ENCODE data around the gene DYSF.

The DYSF gene

DNA sequence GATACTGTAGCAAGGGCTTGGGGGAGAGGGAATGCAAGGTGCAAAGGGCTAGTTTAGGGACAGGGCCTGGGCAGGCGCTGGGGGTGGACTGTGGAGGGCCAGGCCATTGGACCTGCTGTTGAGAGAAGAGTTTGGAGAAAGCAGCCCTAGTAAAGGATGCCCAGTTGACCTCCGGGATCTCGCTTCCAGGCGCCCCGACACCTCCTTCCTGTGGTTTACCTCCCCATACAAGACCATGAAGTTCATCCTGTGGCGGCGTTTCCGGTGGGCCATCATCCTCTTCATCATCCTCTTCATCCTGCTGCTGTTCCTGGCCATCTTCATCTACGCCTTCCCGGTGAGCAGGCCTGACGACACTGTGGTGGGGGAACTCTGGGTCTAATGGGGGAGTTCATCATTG lies 229.0 kb downstream of the DYSF start:
- DNase-seq, result no peak

DNA sequence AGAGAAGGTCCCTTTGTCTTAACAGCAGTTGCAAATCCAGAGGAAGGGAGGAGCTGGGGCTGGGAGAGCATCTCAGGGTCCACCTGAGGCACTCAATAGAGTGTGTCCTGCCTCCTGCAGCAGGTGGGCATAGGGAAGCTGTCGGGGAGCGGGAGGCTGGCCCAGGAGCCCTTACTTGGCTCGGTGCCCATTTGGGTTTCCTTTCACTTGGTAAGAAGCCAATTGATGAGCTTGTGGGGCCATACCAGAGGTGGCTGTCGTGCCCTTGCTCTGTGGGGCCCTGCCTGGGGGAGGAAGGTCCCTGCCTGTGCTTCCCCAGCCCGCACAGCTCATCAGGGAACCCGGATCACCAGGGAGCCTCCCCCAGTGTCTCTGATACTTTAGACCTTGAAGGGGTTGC lies 229.7 kb downstream of the DYSF start:
- DNase-seq, result no peak

- no peak for DNase-seq
These were observed 230.3 kb downstream of the DYSF start for GRCh38 chr2:71683666-71684065.

DNA sequence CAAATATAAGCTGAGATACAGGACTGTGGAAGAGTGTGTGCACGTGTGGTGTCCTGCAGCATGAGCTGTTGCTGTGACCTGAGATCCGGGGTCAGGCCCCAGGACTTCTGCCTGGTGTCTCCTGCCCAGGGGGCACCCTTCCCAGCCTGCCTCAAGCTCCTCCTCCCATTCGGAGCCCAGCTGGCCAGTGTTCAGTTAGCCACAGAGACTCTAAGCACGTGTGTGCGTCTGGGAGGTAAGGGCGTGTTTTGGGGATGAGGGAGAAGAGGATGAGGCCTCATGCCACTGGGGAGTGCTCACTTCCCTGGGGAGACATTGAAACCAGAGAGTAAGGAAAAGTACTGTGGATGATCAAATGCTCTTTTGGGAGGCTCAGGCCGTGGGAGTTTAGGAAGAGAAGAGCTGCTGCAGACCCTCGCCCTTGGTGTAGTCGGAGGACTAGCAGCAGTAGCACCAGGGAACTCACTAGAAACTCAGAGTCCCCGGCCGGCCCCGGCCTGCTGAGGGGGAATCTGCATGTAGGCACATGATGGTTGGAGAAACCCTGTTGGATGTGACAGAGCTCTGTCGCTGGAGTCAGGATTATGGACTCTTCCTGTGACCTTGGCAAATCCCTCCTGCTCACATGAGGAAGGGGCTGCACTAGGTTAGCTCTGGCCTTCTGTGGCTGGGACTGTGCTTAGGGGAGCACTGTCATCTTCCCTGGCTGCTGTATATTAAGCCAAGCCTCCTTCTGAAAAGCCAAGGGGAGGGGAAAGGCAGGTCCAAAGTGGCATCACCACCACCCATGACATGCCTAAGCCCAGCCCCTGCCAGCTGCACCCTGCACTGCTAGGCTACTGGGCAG lies 231.1 kb downstream of the DYSF start:
- DNase-seq, result no peak

DNA sequence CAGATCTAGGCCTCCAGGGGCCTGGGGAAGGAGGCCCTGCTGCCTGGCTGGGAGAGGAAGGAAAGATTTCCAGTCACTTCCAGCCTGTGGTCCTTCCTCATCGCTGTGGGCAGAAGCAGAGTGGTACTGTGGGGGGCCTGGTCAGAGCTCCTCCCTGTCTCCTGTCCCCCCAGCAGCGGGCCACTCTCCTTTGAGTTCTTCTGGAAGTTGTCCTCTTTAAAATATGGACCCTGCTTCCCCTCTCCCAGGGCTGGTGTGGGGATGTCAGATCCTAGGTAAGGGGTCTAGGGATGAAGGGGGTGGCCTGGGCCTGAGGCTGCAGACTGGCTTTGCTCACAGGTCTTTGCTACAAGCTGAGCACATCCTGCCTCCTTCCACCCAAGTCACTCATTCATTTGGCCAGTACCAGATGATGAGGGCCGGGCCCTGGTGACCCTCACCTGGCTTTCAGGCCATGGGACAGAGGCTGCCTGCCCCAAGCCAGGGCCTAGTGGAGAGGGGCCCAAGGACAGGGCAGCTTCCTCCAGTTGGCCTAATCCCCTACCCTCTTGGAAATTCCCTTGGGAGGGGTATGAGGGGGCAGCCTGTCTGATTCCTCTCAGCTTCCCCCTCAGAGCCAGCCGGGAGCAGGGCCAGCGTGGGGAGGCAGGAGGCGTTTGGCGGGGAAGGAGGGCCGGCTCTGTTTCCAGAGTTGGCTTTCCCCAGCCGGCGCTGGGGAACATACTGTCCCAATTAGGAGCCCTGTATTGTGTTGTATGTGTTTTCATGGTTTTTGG lies 231.9 kb downstream of the DYSF start:
- DNase-seq, result no peak

DNA sequence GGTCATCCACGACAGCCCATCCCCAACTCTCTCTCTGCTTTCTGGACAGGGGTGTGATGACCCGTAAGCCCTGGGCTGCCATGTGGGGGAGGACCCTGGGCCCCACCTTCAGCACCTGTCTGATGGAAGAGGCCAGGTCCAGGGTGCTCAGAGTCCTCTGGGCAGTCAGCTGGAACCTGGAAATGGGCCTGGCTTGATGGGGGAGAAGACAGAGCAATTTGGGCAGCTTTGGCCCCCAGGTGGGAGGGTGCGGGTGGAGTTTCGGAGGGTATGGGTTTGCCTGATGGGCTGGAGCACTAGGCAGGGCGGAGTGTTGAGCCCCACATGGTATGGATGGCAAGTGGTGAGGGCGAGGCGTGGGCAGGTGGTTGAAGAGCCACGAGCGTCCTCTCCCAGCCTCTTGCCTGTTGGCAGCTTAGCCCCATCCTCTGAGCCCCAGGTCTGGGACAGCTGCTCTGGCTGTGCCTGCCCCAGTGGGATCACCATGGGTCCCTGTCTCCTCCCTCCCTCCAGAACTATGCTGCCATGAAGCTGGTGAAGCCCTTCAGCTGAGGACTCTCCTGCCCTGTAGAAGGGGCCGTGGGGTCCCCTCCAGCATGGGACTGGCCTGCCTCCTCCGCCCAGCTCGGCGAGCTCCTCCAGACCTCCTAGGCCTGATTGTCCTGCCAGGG lies 232.7 kb downstream of the DYSF start:
- DNase-seq, result no peak

DNA sequence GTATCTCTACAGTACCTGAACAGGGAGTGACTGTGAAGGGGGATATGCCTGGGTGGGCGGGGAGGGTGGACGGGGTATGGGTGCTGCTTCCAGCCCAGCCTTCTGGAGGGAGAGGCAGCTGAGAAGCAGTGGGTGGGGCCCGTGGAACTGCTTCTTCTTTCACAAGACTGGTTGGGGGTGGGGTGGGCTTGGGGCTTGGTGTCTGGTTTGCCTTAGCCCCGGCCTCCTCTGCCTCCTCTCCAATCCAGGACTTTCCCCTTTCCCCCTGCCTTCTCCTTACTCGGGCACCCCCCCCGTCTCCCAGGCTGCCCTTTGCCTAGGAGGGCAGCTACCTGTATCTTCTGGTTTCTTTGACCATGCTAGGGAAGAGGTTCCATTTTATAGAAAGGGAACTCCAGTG lies 233.4 kb downstream of the DYSF start:
- DNase-seq, result no peak

DNA sequence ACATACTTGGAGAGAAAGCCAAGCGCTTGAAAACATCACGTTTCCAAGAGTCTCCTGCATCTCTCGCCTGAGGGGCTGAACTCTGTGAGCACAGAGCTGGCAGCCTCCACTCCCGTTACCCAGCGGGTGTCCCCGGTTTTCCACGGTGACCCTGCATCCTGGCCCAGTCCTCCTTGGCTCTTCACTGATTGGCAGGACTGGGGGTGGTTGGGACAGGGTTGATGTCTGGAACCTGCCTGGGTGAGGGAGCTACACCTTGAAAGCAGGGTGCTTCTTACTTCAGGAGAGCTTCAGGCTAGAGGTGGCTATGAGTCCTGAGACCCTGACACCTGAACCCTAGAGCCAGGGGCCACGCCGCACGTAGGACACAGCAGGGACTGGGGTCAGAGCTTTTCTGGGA lies 234.1 kb downstream of the DYSF start:
- no peak for DNase-seq

DNA sequence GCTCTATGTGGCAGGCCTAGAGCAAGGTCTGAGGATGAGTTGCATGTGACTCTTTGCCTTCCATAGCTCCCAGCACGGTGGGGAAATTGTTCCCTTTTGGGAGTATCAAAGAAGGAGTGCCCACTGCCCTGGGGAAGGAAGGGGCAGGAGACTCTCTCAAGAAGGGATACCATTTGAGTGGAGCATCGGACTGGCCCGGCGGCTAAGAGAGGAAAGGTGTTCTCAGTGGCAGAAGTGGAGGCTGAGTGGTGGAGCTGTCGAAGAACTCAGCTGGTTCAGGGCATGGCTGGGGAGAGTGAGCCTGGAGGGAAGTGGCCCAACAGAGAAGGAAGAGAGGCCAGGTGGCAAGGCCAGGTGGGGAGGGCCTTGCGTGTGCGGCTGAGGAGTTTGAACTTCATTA lies 235.2 kb downstream of the DYSF start:
- no peak for DNase-seq

DNA sequence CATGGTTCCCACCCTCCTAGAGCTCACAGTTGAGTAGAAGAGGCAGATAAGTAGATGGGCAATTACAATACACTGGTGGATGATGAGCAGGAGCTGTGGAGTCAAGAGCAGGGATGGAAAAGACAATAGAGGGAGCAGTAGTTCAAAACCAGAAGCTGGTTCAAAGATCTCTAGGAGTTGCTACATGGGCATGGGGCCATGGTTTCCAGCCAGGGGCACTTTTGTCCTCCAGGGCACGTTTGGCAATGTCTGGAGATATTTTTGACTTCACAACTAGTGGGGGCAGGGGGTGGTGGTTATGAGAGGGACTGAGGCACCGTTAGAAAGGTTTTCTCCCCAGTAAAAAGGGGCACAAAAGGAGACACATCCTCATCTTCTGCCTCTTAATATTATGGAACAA lies 236.0 kb downstream of the DYSF start:
- no peak for DNase-seq

- no peak for DNase-seq
These were observed 236.8 kb downstream of the DYSF start for GRCh38 chr2:71689968-71690834.

DNA sequence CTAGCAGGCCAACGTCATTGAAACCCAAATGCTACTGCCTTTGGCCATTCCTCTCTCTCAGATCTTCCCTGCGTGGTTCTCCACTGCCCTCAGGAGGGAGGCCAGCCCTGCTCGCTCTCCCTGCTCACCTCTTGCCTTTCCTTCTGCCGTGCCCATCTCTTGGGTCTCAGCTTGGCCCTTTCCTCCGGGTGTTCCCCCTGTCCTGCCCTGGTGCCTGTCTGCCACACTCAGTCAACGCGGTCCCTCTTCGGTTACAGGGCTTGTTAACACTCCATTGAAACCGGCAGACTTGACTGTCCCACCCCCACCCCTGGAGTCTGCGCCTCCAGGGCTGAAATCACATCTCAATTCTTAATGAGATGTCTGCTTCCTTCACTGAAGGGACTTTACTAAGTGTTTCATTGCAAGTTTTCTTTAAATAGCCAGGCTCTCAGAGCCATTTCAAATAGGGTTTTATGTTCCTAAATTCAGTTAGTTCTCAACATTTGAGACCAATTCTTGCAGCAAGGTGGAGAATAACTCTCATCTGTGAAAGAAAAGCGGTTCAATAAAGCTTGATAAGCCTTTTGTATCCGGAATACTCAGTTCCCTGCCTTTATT lies 237.6 kb downstream of the DYSF start:
- DNase-seq, result no peak

- DNase-seq, result no peak
These were observed 238.5 kb downstream of the DYSF start for GRCh38 chr2:71691747-71692441.

DNA sequence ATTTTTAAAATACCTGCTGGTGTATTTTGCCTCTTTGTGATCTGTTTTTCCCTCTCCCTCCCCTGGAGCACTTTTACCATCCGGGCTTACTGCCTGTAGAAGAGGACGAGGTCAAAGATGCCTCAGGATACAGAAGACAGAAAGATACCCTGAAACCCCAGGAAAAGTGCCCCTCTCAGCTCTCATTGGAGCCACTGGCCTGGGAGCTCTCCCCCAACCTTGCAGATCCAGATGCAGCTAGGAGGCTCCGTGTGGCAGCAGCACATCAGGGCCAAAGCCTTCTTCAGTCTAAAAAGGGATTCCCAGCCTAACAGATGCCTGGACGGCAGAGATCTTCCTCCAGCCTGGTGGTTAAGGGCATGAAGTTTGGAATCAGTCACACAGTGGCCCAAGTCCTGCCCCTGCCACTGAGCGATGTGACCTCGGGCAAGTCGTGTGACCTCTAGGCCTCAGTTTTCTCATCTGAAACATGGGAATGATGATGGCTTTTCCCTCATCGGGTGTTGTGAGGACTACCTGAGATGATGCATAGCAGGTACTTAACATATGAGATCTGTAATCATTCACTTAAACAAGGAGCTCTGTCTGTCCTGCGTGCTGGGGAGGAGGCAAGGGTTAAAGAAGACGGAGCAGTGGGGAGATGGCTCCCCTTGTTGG lies 239.4 kb downstream of the DYSF start:
- DNase-seq, result no peak

DNA sequence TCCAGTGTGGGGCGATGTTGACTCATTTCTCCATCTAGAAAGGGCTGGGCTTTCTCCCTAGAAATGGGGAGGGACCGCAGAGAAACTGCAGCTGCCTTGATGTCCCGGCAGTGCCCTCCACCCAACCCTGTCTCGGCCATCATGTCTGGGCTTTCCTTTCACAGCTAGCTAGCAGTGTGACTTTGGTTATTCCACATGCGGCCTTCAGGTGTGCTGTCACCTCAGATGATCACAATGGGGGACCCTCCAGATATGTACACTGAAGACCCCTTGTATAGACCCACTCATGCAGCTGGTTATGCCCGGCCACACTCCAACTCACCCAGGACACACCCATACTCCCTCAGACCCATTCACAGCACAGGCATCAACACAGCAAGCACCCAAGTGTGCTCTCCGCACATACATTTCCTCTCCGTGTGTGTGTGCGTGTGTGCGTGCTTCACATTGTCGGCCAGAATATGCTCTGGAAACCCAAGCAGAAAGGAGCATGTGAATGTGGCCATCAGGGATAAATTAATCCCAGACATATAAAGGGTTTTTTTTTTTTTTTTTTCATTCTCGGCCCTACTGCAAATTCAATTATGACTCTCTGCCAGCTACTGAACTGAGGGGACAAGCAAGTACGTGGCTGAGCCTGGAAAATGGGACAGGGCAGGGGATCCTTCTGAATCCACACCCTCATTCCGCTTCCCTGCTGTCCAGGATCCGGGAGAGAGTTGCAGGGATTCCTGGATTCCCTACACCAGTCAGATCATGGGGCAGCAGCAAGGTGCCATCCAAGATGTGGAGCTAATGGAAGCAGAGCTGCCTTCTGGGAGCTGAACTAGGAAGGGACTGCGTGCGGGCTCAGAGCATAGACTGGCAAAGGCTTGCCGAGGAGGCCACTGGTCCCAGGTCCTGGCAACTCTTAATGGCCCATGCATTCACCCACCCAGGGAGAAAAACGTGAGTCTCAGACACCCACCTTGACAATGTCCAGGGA lies 240.2 kb downstream of the DYSF start:
- DNase-seq, result no peak

GRCh38 chr2:71694501-71695234 lies 241.3 kb downstream of the DYSF start:
- DNase-seq, result no peak

- DNase-seq, result no peak
These were observed 242.1 kb downstream of the DYSF start for GRCh38 chr2:71695235-71696120.

- no peak for DNase-seq
These were observed 243.0 kb downstream of the DYSF start for GRCh38 chr2:71696381-71696780.
